Sigmoid colon (tissue), 4 donors: Measurements from ENCODE around the gene PIGQ.

Source experiments
- CTCF ChIP-seq, 4 experiments: fragments of 450-650 bp in 3 of 4; fragments of 200-600 bp in 1 of 4; IDR thresholded peaks; one replicate each; pipeline ENCODE4 v1.5.1; 2016 to 2019; ENCODE audit warnings: antibody characterized with exemption in 4 of 4, mild to moderate bottlenecking in 3 of 4, moderate library complexity in 2 of 4
- POLR2AphosphoS5 ChIP-seq, 4 donors: sonication (generic); formaldehyde crosslinking; IDR thresholded peaks; one replicate each; pipeline ENCODE4 v1.6.1; 2017; ENCODE audit warnings: antibody characterized with exemption in 4 of 4

GRCh38 chr16:574021-574760, 4.4 kb downstream of the PIGQ start:
- no peak for TF ChIP-seq POLR2AphosphoS5 (IDR thresholded peaks at IDR 0.05)
- TF ChIP-seq CTCF (IDR thresholded peaks at IDR 0.05) = no peak
